Measurements from ENCODE around the gene SHISA8. TPM values are rescaled to one million over a fixed set of nuclear protein-coding genes. Genes with fewer than 3 reads are reported as not detected.

Gene SHISA8
- total and polyA plus RNA-seq, 4 donors: not detected

DNA sequence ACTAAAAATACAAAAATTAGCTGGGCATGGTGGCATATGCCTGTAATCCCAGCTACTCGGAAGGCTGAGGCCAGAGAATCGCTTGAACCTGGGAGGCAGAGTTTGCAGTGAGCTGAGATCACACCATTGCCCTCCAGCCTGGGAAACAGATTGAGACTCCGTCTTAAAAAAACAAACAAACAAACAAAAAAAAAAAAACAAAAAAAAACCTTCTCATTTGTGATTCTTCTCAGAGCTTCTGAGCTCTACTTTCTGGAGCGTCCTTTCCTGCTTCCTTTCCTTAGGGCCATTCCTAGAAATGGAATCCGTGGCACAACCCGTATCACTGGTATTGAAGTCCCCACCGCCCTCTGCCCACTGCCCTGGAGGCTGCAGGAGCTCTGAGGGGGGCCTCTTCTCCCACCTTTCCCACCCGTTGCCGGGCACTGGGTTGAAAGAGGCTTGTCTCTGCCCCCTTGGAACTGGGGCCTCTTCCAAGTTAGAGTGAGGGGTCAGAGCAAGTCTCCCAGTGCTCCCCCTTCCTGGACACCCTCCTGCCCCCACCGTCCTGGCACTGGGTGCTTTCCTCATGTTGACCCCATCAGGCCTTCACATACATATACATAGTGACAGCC, 2.0 kb upstream of the SHISA8 start:
- Histone ChIP-seq H3K27me3 (ENCODE audit: control insufficient read depth in 4 of 4, insufficient read depth in 4 of 4, low read length in 3 of 4) (peaks cover 0 to 12% (median 7%) of the 10 kb centered on the region in 4 donors), H3K36me3 (ENCODE audit: control insufficient read depth in 4 of 4, insufficient read depth in 3 of 4, low read depth in 1 of 4, low read length in 3 of 4) (no peaks in the 10 kb centered on the region), H3K27ac (ENCODE audit: low read depth in 1 of 2, low read length in 2 of 2) (no peak overlapping the region), H3K4me1 (ENCODE audit: control insufficient read depth in 4 of 4, insufficient read depth in 4 of 4, low read length in 3 of 4) (peaks cover 0 to 24% (median 11%) of the 10 kb centered on the region in 4 donors), H3K9me3 (ENCODE audit: control insufficient read depth in 4 of 4, low read length in 3 of 4) (no peaks in the 10 kb centered on the region), H3K4me3 (ENCODE audit: low read depth in 1 of 3, low read length in 3 of 3) (no peak overlapping the region), H3K9ac (ENCODE audit: low read depth in 1 of 2, low read length in 2 of 2) (no peak overlapping the region)
- no peak for TF ChIP-seq RAD21 (IDR thresholded peaks at IDR 0.05)
- TF ChIP-seq HNF4A (conservative IDR thresholded peaks at IDR 0.05): no peak
- TF ChIP-seq EGR1 (IDR thresholded peaks at IDR 0.05; ENCODE audit: low read depth in 2 of 2): no peak
- TF ChIP-seq, protein P1, sequence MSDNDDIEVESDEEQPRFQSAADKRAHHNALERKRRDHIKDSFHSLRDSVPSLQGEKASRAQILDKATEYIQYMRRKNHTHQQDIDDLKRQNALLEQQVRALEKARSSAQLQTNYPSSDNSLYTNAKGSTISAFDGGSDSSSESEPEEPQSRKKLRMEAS (IDR thresholded peaks at IDR 0.05): no peak
- TF ChIP-seq, protein P2, sequence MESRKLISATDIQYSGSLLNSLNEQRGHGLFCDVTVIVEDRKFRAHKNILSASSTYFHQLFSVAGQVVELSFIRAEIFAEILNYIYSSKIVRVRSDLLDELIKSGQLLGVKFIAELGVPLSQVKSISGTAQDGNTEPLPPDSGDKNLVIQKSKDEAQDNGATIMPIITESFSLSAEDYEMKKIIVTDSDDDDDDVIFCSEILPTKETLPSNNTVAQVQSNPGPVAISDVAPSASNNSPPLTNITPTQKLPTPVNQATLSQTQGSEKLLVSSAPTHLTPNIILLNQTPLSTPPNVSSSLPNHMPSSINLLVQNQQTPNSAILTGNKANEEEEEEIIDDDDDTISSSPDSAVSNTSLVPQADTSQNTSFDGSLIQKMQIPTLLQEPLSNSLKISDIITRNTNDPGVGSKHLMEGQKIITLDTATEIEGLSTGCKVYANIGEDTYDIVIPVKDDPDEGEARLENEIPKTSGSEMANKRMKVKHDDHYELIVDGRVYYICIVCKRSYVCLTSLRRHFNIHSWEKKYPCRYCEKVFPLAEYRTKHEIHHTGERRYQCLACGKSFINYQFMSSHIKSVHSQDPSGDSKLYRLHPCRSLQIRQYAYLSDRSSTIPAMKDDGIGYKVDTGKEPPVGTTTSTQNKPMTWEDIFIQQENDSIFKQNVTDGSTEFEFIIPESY (IDR thresholded peaks at IDR 0.05): no peak
- 61% methylated on average over 10 of the region's 10 CpGs for WGBS
- no peak for DNase-seq (ENCODE audit: low spot score)

DNA sequence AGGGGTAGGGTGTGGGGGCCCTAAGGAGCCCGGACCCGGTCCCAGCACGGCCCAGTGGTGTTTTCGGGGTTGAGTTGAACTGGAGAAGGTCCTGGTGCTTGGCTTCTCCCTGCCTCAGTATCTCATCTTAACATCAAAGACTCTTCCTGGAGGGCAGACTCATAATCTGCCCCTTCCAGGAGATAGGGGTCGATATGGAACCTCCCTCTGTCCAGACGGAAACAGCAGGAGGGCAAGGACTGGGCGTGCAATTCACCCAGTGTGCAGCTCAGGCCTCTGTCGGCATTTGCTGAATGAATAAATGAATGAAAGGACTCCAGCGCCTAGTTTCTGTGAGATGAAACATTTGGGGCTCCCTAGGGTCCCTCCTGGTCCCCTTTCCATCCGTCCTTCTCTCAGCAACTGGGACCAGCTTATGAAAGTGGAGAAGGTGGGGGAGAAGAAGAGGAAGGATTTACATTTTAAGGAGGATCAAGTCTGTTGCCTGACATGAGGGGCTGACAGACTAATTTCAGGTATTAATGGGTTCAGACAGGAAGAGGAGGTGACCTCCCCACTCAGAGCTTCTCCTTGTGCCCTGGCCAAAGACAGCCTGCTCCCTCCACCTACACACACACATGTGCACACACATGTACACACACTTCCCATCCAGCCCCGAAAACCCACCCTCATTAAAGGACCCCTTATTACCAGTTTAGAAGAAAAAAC, 1.1 kb upstream of the SHISA8 start:
- Histone ChIP-seq H3K4me3 (ENCODE audit: low read depth in 1 of 3, low read length in 3 of 3) (no peak overlapping the region), H3K36me3 (ENCODE audit: control insufficient read depth in 4 of 4, insufficient read depth in 3 of 4, low read depth in 1 of 4, low read length in 3 of 4) (no peaks in the 10 kb centered on the region), H3K4me1 (ENCODE audit: control insufficient read depth in 4 of 4, insufficient read depth in 4 of 4, low read length in 3 of 4) (peaks cover 0 to 24% (median 12%) of the 10 kb centered on the region in 4 donors), H3K9ac (ENCODE audit: low read depth in 1 of 2, low read length in 2 of 2) (no peak overlapping the region), H3K9me3 (ENCODE audit: control insufficient read depth in 4 of 4, low read length in 3 of 4) (no peaks in the 10 kb centered on the region), H3K27me3 (ENCODE audit: control insufficient read depth in 4 of 4, insufficient read depth in 4 of 4, low read length in 3 of 4) (peaks cover 4 to 12% (median 7%) of the 10 kb centered on the region in 4 donors), H3K27ac (ENCODE audit: low read depth in 1 of 2, low read length in 2 of 2) (no peak overlapping the region)
- WGBS: 46% methylated on average over 11 of the region's 11 CpGs
- no peak for DNase-seq (ENCODE audit: low spot score)
- TF ChIP-seq, protein P3, sequence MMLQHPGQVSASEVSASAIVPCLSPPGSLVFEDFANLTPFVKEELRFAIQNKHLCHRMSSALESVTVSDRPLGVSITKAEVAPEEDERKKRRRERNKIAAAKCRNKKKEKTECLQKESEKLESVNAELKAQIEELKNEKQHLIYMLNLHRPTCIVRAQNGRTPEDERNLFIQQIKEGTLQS (IDR thresholded peaks at IDR 0.05): no peak
- TF ChIP-seq SP1 (IDR thresholded peaks at IDR 0.05): no peak
- no peak for TF ChIP-seq HNF4A (conservative IDR thresholded peaks at IDR 0.05)
- TF ChIP-seq, protein P4, sequence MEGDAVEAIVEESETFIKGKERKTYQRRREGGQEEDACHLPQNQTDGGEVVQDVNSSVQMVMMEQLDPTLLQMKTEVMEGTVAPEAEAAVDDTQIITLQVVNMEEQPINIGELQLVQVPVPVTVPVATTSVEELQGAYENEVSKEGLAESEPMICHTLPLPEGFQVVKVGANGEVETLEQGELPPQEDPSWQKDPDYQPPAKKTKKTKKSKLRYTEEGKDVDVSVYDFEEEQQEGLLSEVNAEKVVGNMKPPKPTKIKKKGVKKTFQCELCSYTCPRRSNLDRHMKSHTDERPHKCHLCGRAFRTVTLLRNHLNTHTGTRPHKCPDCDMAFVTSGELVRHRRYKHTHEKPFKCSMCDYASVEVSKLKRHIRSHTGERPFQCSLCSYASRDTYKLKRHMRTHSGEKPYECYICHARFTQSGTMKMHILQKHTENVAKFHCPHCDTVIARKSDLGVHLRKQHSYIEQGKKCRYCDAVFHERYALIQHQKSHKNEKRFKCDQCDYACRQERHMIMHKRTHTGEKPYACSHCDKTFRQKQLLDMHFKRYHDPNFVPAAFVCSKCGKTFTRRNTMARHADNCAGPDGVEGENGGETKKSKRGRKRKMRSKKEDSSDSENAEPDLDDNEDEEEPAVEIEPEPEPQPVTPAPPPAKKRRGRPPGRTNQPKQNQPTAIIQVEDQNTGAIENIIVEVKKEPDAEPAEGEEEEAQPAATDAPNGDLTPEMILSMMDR (IDR thresholded peaks at IDR 0.05; ENCODE audit: low read depth, low read length, missing input control): no peak
- no peak for TF ChIP-seq RAD21 (IDR thresholded peaks at IDR 0.05)
- TF ChIP-seq FOXA1 (IDR thresholded peaks at IDR 0.05): no peak
- TF ChIP-seq GABPA (IDR thresholded peaks at IDR 0.05 in 1 of 2, conservative IDR thresholded peaks at IDR 0.05 in 1 of 2): no peak
- TF ChIP-seq RXRA (IDR thresholded peaks at IDR 0.05): no peak

DNA sequence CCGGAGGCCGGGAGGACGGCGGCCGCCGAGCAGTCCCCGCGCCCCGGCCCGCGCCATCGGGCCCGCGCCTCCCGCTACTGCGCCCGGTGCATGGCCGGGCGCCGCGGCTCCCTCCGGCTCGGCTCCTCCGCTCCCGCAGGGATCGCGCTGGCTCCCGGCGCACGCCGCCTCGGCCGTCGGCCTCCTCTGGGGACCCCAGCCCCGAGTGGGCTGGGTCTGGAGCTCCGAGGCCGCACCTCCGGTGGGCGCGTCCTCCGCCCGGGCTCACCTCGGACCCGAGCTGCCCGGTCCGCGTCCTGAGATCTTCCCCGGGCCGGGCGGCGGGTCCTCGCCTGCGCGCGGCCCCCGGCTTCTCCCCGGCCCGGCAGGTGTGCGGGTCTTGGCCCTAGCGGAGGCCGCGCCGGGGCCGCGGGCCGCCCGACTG, 251 bp downstream of the SHISA8 start:
- no peaks in the 10 kb centered on the region for H3K36me3 ChIP-seq (ENCODE audit: control insufficient read depth in 4 of 4, insufficient read depth in 3 of 4, low read depth in 1 of 4, low read length in 3 of 4)
- no peak overlapping the region for H3K9ac ChIP-seq (ENCODE audit: low read depth in 1 of 2, low read length in 2 of 2)
- WGBS: 4% methylated on average over 67 of the region's 67 CpGs
- peaks cover 6 to 29% (median 17%) of the 10 kb centered on the region in 4 donors for H3K4me1 ChIP-seq (ENCODE audit: control insufficient read depth in 4 of 4, insufficient read depth in 4 of 4, low read length in 3 of 4)
- no peak for DNase-seq (ENCODE audit: low spot score)
- no peaks in the 10 kb centered on the region for H3K9me3 ChIP-seq (ENCODE audit: control insufficient read depth in 4 of 4, low read length in 3 of 4)
- TF ChIP-seq, protein P2 (IDR thresholded peaks at IDR 0.05): no peak
- no peak for TF ChIP-seq NR2F2 (IDR thresholded peaks at IDR 0.05)
- TF ChIP-seq, protein P3 (IDR thresholded peaks at IDR 0.05): no peak
- no peak for TF ChIP-seq RXRA (IDR thresholded peaks at IDR 0.05)
- H3K4me3 ChIP-seq (ENCODE audit: low read depth in 1 of 3, low read length in 3 of 3): peak overlapping the region in 1 of 3 donors; percentile 42
- no peak overlapping the region for H3K27ac ChIP-seq (ENCODE audit: low read depth in 1 of 2, low read length in 2 of 2)
- peaks cover 4 to 12% (median 8%) of the 10 kb centered on the region in 4 donors for H3K27me3 ChIP-seq (ENCODE audit: control insufficient read depth in 4 of 4, insufficient read depth in 4 of 4, low read length in 3 of 4)
